GM12864 (cell line): ENCODE results near the gene CEP112.

Experiments used
- DNase-seq: peaks from one replicate; pipeline ENCODE4 v3.0.0-alpha.2; 2011; ENCODE audit warnings: low read depth
- H3K4me3 ChIP-seq: 2 replicates; pipeline ENCODE4 v1.5.1; 2011; ENCODE audit warnings: mild to moderate bottlenecking, low read depth, low read length, control low read depth
- CTCF ChIP-seq: IDR thresholded peaks from 2 replicates; pipeline ENCODE4 v1.5.1; 2011; ENCODE audit warnings: low read depth, mild to moderate bottlenecking, moderate library complexity, low read length, control low read depth, inconsistent platforms; ENCODE audit errors: missing control alignments

The CEP112 gene

DNA sequence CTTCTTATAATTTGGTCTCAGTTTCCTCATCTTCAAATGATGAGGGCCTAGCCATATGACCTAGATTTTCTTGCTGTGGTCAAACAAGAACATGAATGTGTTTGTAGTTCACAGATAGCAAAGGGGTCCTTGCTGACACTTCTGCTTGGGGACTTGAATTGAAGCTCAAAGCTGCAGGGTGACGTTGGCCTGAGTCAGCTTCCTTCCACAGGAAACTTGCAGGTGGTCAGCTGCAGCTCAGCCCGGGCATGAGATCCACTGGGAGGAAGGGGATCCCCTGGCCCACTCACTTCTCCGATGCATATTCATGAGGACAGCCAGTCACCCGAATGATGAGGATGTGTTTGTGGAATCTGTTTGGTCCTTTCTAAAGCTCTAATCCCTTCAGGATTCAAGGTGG lies 587.9 kb downstream of the CEP112 start:
- DNase-seq = no peak
- TF ChIP-seq CTCF = no peak
- H3K4me3 ChIP-seq = no peak overlapping the region

DNA sequence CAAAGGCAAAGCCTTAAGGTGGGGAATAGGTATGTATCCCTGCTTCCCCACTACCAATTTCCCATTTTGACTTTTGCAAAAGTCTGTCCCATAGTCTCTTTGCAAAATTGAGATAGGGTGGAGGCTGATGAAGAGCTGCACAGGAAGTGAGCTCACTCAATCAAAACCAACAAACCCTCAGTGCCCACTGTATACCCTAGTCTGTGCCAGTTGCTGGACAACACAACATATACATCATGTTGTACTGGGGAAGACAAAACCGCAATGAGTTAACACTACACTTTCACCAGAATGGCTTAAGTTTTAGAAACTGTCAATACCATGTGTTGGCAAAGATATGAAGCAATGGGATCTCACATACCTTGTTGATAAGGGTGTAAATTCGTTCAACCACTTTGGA lies 590.1 kb downstream of the CEP112 start:
- DNase-seq = no peak
- TF ChIP-seq CTCF = no peak
- no peak overlapping the region for H3K4me3 ChIP-seq

GRCh38 chr17:65601145-65601544 lies 590.8 kb downstream of the CEP112 start:
- TF ChIP-seq CTCF = no peak
- DNase-seq = no peak
- no peak overlapping the region for H3K4me3 ChIP-seq

- no peak overlapping the region for H3K4me3 ChIP-seq
- no peak for TF ChIP-seq CTCF
- DNase-seq = no peak
Measured at GRCh38 chr17:65600518-65600917, 591.4 kb downstream of the CEP112 start.

DNA sequence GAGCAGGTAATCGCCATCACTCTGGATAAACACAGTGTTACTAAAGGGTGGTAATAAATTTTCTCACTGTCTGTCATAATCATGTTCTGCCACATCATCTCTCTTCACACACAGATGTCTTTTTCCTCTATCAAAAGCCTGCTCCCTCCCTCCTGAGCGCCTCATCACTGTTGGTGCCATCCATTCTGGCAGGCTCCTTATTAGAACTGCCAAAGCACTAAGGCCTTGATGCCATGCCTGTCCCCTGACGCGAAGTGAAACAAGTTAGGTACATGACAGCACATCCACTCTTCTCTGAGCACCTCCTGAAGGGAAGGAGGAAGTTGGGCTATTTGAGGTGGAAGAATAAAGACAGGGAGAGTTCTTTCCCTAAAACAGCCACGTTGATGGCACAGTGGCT lies 592.3 kb downstream of the CEP112 start:
- no peak for TF ChIP-seq CTCF
- no peak for DNase-seq
- H3K4me3 ChIP-seq = no peak overlapping the region

DNA sequence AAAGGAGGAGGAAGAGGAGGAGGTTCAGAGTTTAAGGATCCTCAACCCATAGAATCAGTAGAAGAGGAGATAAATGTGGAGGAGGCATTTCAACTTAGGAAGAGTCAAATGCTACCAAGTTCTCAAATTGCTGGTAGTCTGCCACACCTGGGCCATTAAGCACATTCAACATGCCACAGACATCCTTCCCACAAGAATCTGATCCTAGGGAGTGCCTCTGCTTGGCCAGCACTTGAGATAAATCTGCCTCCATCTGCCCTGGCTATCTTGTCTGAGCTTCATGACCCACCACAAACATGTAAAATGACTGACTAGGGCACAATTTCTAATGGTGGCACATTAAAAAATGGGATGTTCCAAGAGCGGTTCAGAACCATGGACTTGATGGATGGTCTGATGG lies 593.2 kb downstream of the CEP112 start:
- no peak overlapping the region for H3K4me3 ChIP-seq
- DNase-seq = no peak
- no peak for TF ChIP-seq CTCF

- TF ChIP-seq CTCF = no peak
- no peak for DNase-seq
- no peak overlapping the region for H3K4me3 ChIP-seq
Measured at GRCh38 chr17:65595071-65595656, 596.8 kb downstream of the CEP112 start.
